Vagina (tissue), 2 donors: ENCODE results near the gene CHST12. TPM values are rescaled to one million over a fixed set of nuclear protein-coding genes. Genes with fewer than 3 reads are reported as not detected.
"Not testable (repeated sequence)": the region's sequence is repeated elsewhere in the genome, so short reads cannot be mapped to it uniquely, and the experiment has no call there.

Experiments
- DNase-seq, 2 donors: peaks; one replicate each; pipeline ENCODE4 v3.0.0-alpha.2; 2017; ENCODE audit errors: extremely low spot score in 2 of 2
- H3K27ac ChIP-seq: fragments of 200-600 bp; sonication (generic); one replicate; pipeline ENCODE4 v1.5.1; 2019
- H3K27me3 ChIP-seq: fragments of 200-600 bp; sonication (generic); one replicate; pipeline ENCODE4 v1.5.1; 2019
- H3K36me3 ChIP-seq, 2 donors: fragments of 200-600 bp; sonication (generic); one replicate each; pipeline ENCODE4 v1.5.1; 2017 to 2019
- H3K4me1 ChIP-seq: fragments of 200-600 bp; sonication (generic); one replicate; pipeline ENCODE4 v1.5.1; 2019
- H3K4me3 ChIP-seq, 2 donors: fragments of 200-600 bp; sonication (generic); 1 replicate in 1 of 2; 2 replicates in 1 of 2; pipeline ENCODE4 v1.5.1; 2016 to 2019
- H3K9me3 ChIP-seq: fragments of 200-600 bp; sonication (generic); one replicate; pipeline ENCODE4 v1.5.1; 2019
- CTCF ChIP-seq, 3 experiments: fragments of 450-650 bp in 2 of 3; fragments of 200-600 bp in 1 of 3; sonication (generic) in 1 of 3; IDR thresholded peaks; one replicate each; pipeline ENCODE4 v1.5.1; 2017 to 2019; ENCODE audit warnings: antibody characterized with exemption in 3 of 3, mild to moderate bottlenecking in 2 of 3, moderate library complexity in 2 of 3
- POLR2A ChIP-seq, 2 donors: fragments of 450-650 bp; IDR thresholded peaks; one replicate each; pipeline ENCODE4 v1.6.1; 2017; ENCODE audit warnings: antibody characterized with exemption in 2 of 2, mild to moderate bottlenecking in 2 of 2, moderate library complexity in 2 of 2
- POLR2AphosphoS5 ChIP-seq, 2 donors: sonication (generic); formaldehyde crosslinking; IDR thresholded peaks; one replicate each; pipeline ENCODE4 v1.9.0; 2017; ENCODE audit warnings: antibody characterized with exemption in 2 of 2, mild to moderate bottlenecking in 2 of 2, low read depth in 1 of 2; ENCODE audit not compliant: insufficient read depth in 1 of 2
- intact Hi-C: fragments of 100-400 bp; cut with DNase I; formaldehyde crosslinking; loops from one replicate; pipeline ENCODE4 v1.15.1; 2023
- total RNA-seq: library from RNA; depleted of rRNA; stranded (reverse); fragments of >200 nt; gene quantifications from one replicate; pipeline ENCODE4 v1.2.3, GENCODE V29; 2016

CHST12 gene
- total RNA-seq, 1 donor from 2014 or later = 26.3 TPM

DNA sequence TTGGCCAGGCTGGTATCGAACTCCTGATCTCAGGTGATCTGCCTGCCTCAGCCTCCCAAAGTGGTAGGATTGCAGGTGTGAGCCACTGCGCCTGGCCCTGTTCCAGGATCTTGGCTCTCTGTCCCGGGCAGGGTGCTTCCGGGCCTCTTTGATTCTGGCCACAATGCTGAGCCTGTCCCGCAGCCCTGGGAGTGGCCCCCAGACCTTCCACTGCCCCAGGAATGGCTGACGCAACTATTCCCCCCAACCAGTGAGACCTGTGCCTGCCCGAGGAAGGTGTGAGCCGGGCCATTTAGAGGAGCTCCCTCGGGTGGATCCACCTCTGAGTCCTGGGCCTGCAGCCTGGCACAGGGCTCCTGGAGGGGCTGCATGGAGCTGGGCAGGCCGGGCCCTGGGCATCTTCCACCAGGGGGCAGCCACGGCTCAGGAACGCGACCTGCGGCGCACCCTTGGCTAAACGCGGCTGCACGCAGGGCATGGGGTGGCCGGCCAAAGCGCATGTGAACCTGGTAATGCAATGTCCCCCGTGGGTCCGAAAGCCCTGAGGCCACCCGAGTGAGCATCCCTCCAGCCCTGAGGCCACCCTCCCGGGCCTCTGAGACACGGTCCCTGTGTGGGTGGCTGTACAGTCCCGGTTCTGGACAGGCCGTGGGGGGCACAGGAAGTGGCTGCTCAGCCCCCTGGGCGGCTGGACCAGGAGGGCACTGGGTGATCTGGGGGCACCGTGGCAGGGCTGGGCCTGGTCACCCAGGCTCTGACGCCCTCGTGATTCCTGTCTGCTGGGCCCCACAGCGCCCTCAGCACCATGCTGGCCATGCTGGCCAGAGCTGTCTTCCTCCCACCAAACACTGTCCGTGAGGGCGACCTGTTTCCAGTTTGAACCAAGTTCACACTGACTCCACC, 48.0 kb downstream of the CHST12 start:
- intact Hi-C loops = no loop called here
- H3K9me3 ChIP-seq = no peaks in the 10 kb centered on the region
- peaks cover 20% of the 10 kb centered on the region for H3K4me1 ChIP-seq
- peak overlapping the region; percentile 44 for H3K27ac ChIP-seq
- no peak for DNase-seq
- peak overlapping the region; percentile 40 to 47 for H3K4me3 ChIP-seq
- H3K27me3 ChIP-seq = no peaks in the 10 kb centered on the region
- H3K36me3 ChIP-seq = no peaks in the 10 kb centered on the region
- TF ChIP-seq POLR2AphosphoS5 (IDR thresholded peaks at IDR 0.05; ENCODE audit: insufficient read depth in 1 of 2, low read depth in 1 of 2) = peak in 1 of 2 donors; percentile 32
- TF ChIP-seq POLR2A (IDR thresholded peaks at IDR 0.05) = no peak
- peak; percentile 80 to 96 (median 88) for TF ChIP-seq CTCF (IDR thresholded peaks at IDR 0.05)

DNA sequence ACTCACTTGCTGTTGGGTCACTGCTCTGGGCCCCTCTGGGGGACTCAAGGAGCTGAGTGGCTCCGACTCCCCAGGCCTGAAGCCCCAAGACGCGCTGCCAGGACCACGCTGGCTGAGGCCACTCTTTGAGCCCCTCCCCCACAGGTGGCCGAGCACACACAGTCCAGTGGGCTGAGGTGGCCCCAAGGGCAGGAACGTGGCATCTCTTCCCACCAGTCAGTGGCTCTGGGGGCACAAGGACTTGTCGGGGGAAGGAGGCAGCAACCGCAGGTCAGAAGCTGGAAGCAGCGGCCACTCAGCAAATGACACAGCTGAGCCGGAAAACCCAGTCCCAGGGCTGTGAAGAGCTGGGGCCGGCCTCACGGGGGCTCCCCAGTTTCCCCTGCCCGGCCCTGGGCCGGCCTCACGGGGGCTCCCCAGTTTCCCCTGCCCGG, 48.7 kb downstream of the CHST12 start:
- Histone ChIP-seq H3K27ac (peak overlapping the region; percentile 44), H3K36me3 (no peaks in the 10 kb centered on the region), H3K27me3 (no peaks in the 10 kb centered on the region), H3K4me3 (peak overlapping the region; percentile 40 to 47), H3K9me3 (no peaks in the 10 kb centered on the region), H3K4me1 (peaks cover 20% of the 10 kb centered on the region)
- intact Hi-C loops = no loop called here
- TF ChIP-seq POLR2AphosphoS5 (IDR thresholded peaks at IDR 0.05; ENCODE audit: insufficient read depth in 1 of 2, low read depth in 1 of 2) = no peak
- TF ChIP-seq CTCF (IDR thresholded peaks at IDR 0.05) = no peak
- TF ChIP-seq POLR2A (IDR thresholded peaks at IDR 0.05) = no peak
- no peak for DNase-seq

- no peak overlapping the region for H3K27ac ChIP-seq
- H3K4me3 ChIP-seq = no peak overlapping the region
- peaks cover 20% of the 10 kb centered on the region for H3K4me1 ChIP-seq
- H3K9me3 ChIP-seq = no peaks in the 10 kb centered on the region
- H3K36me3 ChIP-seq = no peaks in the 10 kb centered on the region
- no peak for TF ChIP-seq CTCF (IDR thresholded peaks at IDR 0.05)
- no peak for TF ChIP-seq POLR2AphosphoS5 (IDR thresholded peaks at IDR 0.05; ENCODE audit: insufficient read depth in 1 of 2, low read depth in 1 of 2)
- no peak for TF ChIP-seq POLR2A (IDR thresholded peaks at IDR 0.05)
- intact Hi-C loops = no loop called here
- H3K27me3 ChIP-seq = no peaks in the 10 kb centered on the region
- no peak for DNase-seq
Observed at GRCh38 chr7:2452643-2453270, 49.3 kb downstream of the CHST12 start.

GRCh38 chr7:2453849-2454248, 50.4 kb downstream of the CHST12 start:
- DNase-seq, H3K36me3 ChIP-seq, H3K27ac ChIP-seq, H3K4me3 ChIP-seq, H3K27me3 ChIP-seq, H3K9me3 ChIP-seq, intact Hi-C loops: not testable (repeated sequence)
- peaks cover 20% of the 10 kb centered on the region for H3K4me1 ChIP-seq

DNA sequence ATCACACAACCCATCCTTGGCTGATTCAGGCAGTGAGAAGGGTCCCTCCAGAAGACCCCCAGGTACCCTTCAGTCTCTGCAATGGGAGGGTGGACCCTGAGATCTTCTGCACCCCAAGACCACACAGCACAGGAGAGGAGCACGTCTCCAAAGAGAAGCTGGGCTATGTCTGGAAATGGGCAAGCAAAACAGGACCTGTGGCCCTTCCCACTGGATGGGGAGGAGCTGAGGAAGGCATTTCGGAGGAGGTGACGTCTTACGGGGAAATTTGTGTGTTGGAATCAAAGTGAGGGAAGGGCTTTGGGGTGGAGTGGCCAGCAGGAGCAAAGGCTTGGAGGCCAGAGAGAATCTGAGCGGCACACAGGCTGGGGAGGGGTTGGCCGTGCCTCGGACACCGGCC, 56.3 kb downstream of the CHST12 start:
- no peaks in the 10 kb centered on the region for H3K27me3 ChIP-seq
- no peak for TF ChIP-seq POLR2A (IDR thresholded peaks at IDR 0.05)
- no peak for TF ChIP-seq POLR2AphosphoS5 (IDR thresholded peaks at IDR 0.05; ENCODE audit: insufficient read depth in 1 of 2, low read depth in 1 of 2)
- TF ChIP-seq CTCF (IDR thresholded peaks at IDR 0.05) = no peak
- intact Hi-C loops = no loop called here

More for the DNA sequence above, 56.3 kb downstream of the CHST12 start:
- Histone ChIP-seq H3K36me3 (no peaks in the 10 kb centered on the region), H3K4me3 (no peak overlapping the region), H3K9me3 (no peaks in the 10 kb centered on the region), H3K4me1 (no peaks in the 10 kb centered on the region), H3K27ac (no peak overlapping the region)
- DNase-seq = no peak
